A549 (cell line): Measurements from ENCODE around the gene IGSF3. TPM values are rescaled to one million over a fixed set of nuclear protein-coding genes. Genes with fewer than 3 reads are reported as not detected.

Source experiments
- ATAC-seq, 2 experiments: fragments of 200-7000 bp in 1 of 2; fragments of >200 bp in 1 of 2; cut with Nextera tagmentation in 1 of 2; cut with Tn5 transposase in 1 of 2; 3 replicates each; pipeline versions ENCODE4 v1.8.0 to v1.9.1; 2018 to 2020; ENCODE audit warnings: mild to moderate bottlenecking in 1 of 2, moderate library complexity in 1 of 2
- CTCF ChIA-PET: fragments of 300-600 bp; sonication (Branson Sonifier 250); formaldehyde crosslinking; extraction: SDS; loops from one replicate; lab custom pipeline; 2021; ENCODE audit warnings: antibody characterized with exemption, inconsistent platforms; lab: Yijun Ruan, JAX
- POLR2A ChIA-PET: fragments of 350-600 bp; formaldehyde crosslinking; extraction: SDS; loops from one replicate; lab custom pipeline; 2021; ENCODE audit warnings: antibody characterized with exemption, inconsistent platforms; lab: Yijun Ruan, JAX
- DNase-seq, 2 experiments: peaks; one replicate each; pipeline versions ENCODE4 v3.0.0 to v3.0.0-alpha.2; 2011 to 2016; ENCODE audit warnings: low read depth in 1 of 2, low spot score in 1 of 2
- FAIRE-seq: peaks from 2 replicates; lab custom pipeline; 2011; peaks lifted over from hg19 to GRCh38; lab: Jason Lieb, UNC
- H3K27ac ChIP-seq, 2 experiments: fragments of >200 bp; sonication (Bioruptor Twin); formaldehyde crosslinking; 3 replicates each; pipeline ENCODE4 v1.5.1; 2016 to 2017
- H3K4me1 ChIP-seq: fragments of >200 bp; sonication (Bioruptor Twin); formaldehyde crosslinking; 3 replicates; pipeline ENCODE4 v1.6.1; 2016
- H3K4me2 ChIP-seq: fragments of >200 bp; sonication (Bioruptor Twin); formaldehyde crosslinking; 3 replicates; pipeline ENCODE4 v1.6.1; 2016
- H3K4me3 ChIP-seq: fragments of >200 bp; sonication (Bioruptor Twin); formaldehyde crosslinking; 3 replicates; pipeline ENCODE4 v1.5.1; 2016
- H3K9me3 ChIP-seq: fragments of >200 bp; sonication (Bioruptor Twin); formaldehyde crosslinking; 3 replicates; pipeline ENCODE4 v1.6.1; 2016
- ATOH8 ChIP-seq: fragments of 250-450 bp; sonication (Bioruptor Pico); IDR thresholded peaks from 2 replicates; pipeline ENCODE4 v1.5.0; 2020; ENCODE audit warnings: low read depth, mild to moderate bottlenecking, moderate library complexity
- BCL3 ChIP-seq: fragments of >200 bp; sonication (Bioruptor Twin); formaldehyde crosslinking; IDR thresholded peaks from 3 replicates; pipeline ENCODE4 v1.6.1; 2016
- BHLHE40 ChIP-seq: IDR thresholded peaks from 2 replicates; pipeline ENCODE4 v1.6.1; 2012; ENCODE audit warnings: low read depth, low read length, inconsistent platforms
- CEBPB ChIP-seq, 2 experiments: fragments of >200 bp in 1 of 2; sonication (Bioruptor Twin) in 1 of 2; formaldehyde crosslinking in 1 of 2; IDR thresholded peaks; 2 replicates each; pipeline ENCODE4 v1.6.1; 2012 to 2016
- CHD4 ChIP-seq: fragments of 200-600 bp; sonication (generic); IDR thresholded peaks from 2 replicates; pipeline ENCODE4 v1.6.1; 2016; ENCODE audit warnings: antibody characterized with exemption, mild to moderate bottlenecking, borderline replicate concordance
- E2F6 ChIP-seq: IDR thresholded peaks from 2 replicates; pipeline ENCODE4 v1.6.1; 2012; ENCODE audit warnings: low read depth, borderline replicate concordance
- EHF ChIP-seq: fragments of 250-450 bp; sonication (Bioruptor Pico); IDR thresholded peaks from 2 replicates; pipeline ENCODE4 v1.5.0; 2020; ENCODE audit warnings: mild to moderate bottlenecking
- EHMT2 ChIP-seq: fragments of 200-600 bp; sonication (generic); IDR thresholded peaks from 2 replicates; pipeline ENCODE4 v1.6.1; 2016; ENCODE audit warnings: antibody characterized with exemption, low read depth, mild to moderate bottlenecking, moderate library complexity
- EP300 ChIP-seq, 2 experiments: fragments of >200 bp; sonication (Bioruptor Twin); formaldehyde crosslinking; IDR thresholded peaks; 2 replicates in 1 of 2; 3 replicates in 1 of 2; pipeline ENCODE4 v1.6.1; 2016 to 2017
- FOSL2 ChIP-seq, 2 experiments: fragments of 450-650 bp in 1 of 2; fragments of >200 bp in 1 of 2; sonication (Bioruptor Twin) in 1 of 2; formaldehyde crosslinking; IDR thresholded peaks; 2 replicates each; pipeline versions ENCODE4 v1.5.0 to v1.6.1; 2016 to 2020; ENCODE audit warnings: mild to moderate bottlenecking in 1 of 2, moderate library complexity in 1 of 2
- FOXS1 ChIP-seq: fragments of 250-450 bp; sonication (Bioruptor Pico); IDR thresholded peaks from 2 replicates; pipeline ENCODE4 v1.5.0; 2020; ENCODE audit warnings: mild to moderate bottlenecking, moderate library complexity
- HEYL ChIP-seq: fragments of 250-450 bp; sonication (Bioruptor Pico); IDR thresholded peaks from 2 replicates; pipeline ENCODE4 v1.8.0; 2021; ENCODE audit warnings: mild to moderate bottlenecking, moderate library complexity
- HOXB5 ChIP-seq: fragments of 250-450 bp; sonication (Bioruptor Pico); IDR thresholded peaks from 2 replicates; pipeline ENCODE4 v1.5.0; 2020; ENCODE audit warnings: mild to moderate bottlenecking, moderate library complexity
- POLR2AphosphoS2 ChIP-seq: conservative IDR thresholded peaks from 2 replicates; pipeline ENCODE4 v1.6.1; 2012; ENCODE audit warnings: low read length, improper control_type of control experiment, inconsistent platforms
- RAD21 ChIP-seq, 2 experiments: fragments of >200 bp in 1 of 2; sonication (Bioruptor Twin) in 1 of 2; formaldehyde crosslinking in 1 of 2; IDR thresholded peaks in 1 of 2; conservative IDR thresholded peaks in 1 of 2; 2 replicates in 1 of 2; 3 replicates in 1 of 2; pipeline ENCODE4 v1.6.1; 2012 to 2018; ENCODE audit warnings: inconsistent platforms in 1 of 2
- TFCP2L1 ChIP-seq: fragments of 250-450 bp; sonication (Bioruptor Pico); IDR thresholded peaks from 2 replicates; pipeline ENCODE4 v1.5.0; 2021; ENCODE audit warnings: mild to moderate bottlenecking
- TP53 ChIP-seq: fragments of 250-450 bp; sonication (Bioruptor Pico); IDR thresholded peaks from 2 replicates; pipeline ENCODE4 v1.5.0; 2021; ENCODE audit warnings: mild to moderate bottlenecking, moderate library complexity
- ZC3H11A ChIP-seq: fragments of 450-650 bp; IDR thresholded peaks from 2 replicates; pipeline ENCODE4 v1.6.1; 2014; ENCODE audit warnings: antibody characterized with exemption, mild to moderate bottlenecking
- ZSCAN20 ChIP-seq: fragments of 250-450 bp; sonication (Bioruptor Pico); IDR thresholded peaks from 2 replicates; pipeline ENCODE4 v1.8.0; 2022; ENCODE audit warnings: mild to moderate bottlenecking, moderate library complexity
- WGBS: methylation state at CpG from one replicate; pipeline ENCODE4 v1.1.6; 2017; ENCODE audit errors: missing lambda C conversion rate; 5-methylcytosine and 5-hydroxymethylcytosine counted together
- polyA plus RNA-seq, 4 experiments: library from polyadenylated mRNA; depleted of rRNA in 3 of 4; stranded (reverse); fragments of >200 nt; fragmentation: RNase III in 1 of 4; extraction: RNeasy Plus Mini Kit Qiagen cat#74134 plus additional on column Dnase treatment in 1 of 4; gene quantifications; 2 replicates in 3 of 4; 3 replicates in 1 of 4; pipeline ENCODE4 v1.2.3, GENCODE V29; 2011 to 2017
- TF ChIP-seq, protein P1 (sequence below): fragments of 450-650 bp; IDR thresholded peaks from 2 replicates; pipeline ENCODE4 v1.6.1; 2014; ENCODE audit warnings: antibody characterized with exemption
- TF ChIP-seq, protein P2 (sequence below): fragments of >200 bp; sonication (Bioruptor Twin); formaldehyde crosslinking; IDR thresholded peaks from 2 replicates; pipeline ENCODE4 v1.6.1; 2016
- TF ChIP-seq, protein P3 (sequence below): IDR thresholded peaks from 2 replicates; pipeline ENCODE4 v1.6.1; 2012
- TF ChIP-seq, protein P4 (sequence below): fragments of 200-600 bp; sonication (generic); IDR thresholded peaks from 2 replicates; pipeline ENCODE4 v1.6.1; 2016; ENCODE audit warnings: antibody characterized with exemption, mild to moderate bottlenecking, moderate library complexity

IGSF3 gene
- polyA plus RNA-seq, 2 of the 4 experiments (the other 2 are of a cell fraction), result 18.5 to 21.9 TPM

DNA sequence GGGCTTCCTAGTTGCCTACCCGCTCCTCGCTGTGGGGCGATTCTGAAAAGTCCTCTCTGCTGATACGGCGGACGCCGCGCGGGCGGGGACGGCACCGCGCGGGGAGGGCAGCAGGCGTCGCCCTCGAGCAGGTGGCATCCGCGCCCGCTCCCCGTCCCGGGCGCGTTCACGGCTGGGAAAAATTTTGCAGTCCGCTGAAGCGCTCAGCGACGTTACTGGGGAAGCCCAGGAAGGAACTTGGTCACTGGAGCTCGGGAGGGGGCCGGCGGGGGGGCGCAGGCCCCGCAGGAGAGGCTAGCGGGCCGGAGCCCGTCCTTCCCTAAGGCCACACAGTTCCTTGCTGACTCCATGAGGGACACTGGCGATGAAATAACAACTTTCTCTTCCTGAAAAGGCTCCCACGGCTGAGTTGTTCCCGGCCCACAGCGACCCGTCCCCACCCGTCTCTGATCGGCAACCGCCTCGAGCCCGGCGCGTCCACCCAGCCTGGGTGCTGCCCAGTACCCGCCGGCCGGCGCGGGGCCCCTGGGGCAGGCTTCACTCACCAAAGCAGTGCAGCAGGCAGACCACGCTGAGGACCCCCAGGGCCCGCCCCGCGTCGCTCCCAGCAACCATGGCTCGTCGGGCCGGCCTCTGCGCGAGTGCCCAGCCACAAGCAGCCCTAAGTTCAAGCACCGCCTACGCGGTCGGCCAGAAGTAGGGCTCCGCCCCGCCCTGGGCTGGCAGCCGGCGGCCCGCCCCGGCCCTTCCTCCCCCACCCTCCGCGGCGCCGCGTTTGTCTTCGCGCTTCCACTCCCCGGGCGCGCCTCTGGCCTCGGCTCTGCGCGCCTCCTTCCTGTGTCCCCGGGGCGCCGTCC is 96.9 kb downstream of the IGSF3 start, which contains the start of gene CD58 (continued):
- TF ChIP-seq EP300 (IDR thresholded peaks at IDR 0.05) (no peak), POLR2AphosphoS2 (no peak), ATOH8 (CRISPR knock-in tag) (no peak), CHD4 (no peak), FOXS1 (CRISPR knock-in tag) (no peak), HOXB5 (CRISPR knock-in tag) (no peak), BCL3 (0 out of 3 replicates have a peak, but pooled peaks have one; percentile 40)
- TF ChIP-seq, protein P1, sequence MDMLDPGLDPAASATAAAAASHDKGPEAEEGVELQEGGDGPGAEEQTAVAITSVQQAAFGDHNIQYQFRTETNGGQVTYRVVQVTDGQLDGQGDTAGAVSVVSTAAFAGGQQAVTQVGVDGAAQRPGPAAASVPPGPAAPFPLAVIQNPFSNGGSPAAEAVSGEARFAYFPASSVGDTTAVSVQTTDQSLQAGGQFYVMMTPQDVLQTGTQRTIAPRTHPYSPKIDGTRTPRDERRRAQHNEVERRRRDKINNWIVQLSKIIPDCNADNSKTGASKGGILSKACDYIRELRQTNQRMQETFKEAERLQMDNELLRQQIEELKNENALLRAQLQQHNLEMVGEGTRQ, result no peak
- TF ChIP-seq, all 56 proteins: peak for 9

GRCh38 chr1:116569776-116570357 is 97.7 kb downstream of the IGSF3 start:
- WGBS, result 14% methylated on average over 12 of the region's 22 CpGs
- ChIA-PET CTCF (interaction anchor here (0.7 to 1.2 kb wide), 2 partner anchors 11 to 73 kb away, joined by 3 to 5 read pairs; no protein-coding TSS in a partner anchor), POLR2A (interaction anchor here (0.6 kb wide), 2 partner anchors 523 to 1467 kb away, joined by 3 read pairs; no protein-coding TSS in a partner anchor)
- TF ChIP-seq EHF (CRISPR knock-in tag) (no peak), RAD21 (conservative IDR thresholded peaks at IDR 0.05 in 1 of 2, IDR thresholded peaks at IDR 0.05 in 1 of 2) (no peak), ATOH8 (CRISPR knock-in tag) (no peak), EHMT2 (no peak), ZC3H11A (no peak), FOXS1 (CRISPR knock-in tag) (no peak), TFCP2L1 (CRISPR knock-in tag) (no peak), FOSL2 (IDR thresholded peaks at IDR 0.05) (no peak), FOSL2 (CRISPR knock-in tag; IDR thresholded peaks at IDR 0.05) (no peak), E2F6 (no peak), TP53 (CRISPR knock-in tag) (no peak), HEYL (CRISPR knock-in tag) (no peak), BHLHE40 (no peak), CEBPB (IDR thresholded peaks at IDR 0.05) (no peak), BCL3 (no peak), ZSCAN20 (no peak)
- TF ChIP-seq, protein P2, sequence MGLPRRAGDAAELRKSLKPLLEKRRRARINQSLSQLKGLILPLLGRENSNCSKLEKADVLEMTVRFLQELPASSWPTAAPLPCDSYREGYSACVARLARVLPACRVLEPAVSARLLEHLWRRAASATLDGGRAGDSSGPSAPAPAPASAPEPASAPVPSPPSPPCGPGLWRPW, result no peak
- TF ChIP-seq, protein P3, sequence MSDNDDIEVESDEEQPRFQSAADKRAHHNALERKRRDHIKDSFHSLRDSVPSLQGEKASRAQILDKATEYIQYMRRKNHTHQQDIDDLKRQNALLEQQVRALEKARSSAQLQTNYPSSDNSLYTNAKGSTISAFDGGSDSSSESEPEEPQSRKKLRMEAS, result no peak
- TF ChIP-seq, protein P1, result no peak
- TF ChIP-seq, protein P4, sequence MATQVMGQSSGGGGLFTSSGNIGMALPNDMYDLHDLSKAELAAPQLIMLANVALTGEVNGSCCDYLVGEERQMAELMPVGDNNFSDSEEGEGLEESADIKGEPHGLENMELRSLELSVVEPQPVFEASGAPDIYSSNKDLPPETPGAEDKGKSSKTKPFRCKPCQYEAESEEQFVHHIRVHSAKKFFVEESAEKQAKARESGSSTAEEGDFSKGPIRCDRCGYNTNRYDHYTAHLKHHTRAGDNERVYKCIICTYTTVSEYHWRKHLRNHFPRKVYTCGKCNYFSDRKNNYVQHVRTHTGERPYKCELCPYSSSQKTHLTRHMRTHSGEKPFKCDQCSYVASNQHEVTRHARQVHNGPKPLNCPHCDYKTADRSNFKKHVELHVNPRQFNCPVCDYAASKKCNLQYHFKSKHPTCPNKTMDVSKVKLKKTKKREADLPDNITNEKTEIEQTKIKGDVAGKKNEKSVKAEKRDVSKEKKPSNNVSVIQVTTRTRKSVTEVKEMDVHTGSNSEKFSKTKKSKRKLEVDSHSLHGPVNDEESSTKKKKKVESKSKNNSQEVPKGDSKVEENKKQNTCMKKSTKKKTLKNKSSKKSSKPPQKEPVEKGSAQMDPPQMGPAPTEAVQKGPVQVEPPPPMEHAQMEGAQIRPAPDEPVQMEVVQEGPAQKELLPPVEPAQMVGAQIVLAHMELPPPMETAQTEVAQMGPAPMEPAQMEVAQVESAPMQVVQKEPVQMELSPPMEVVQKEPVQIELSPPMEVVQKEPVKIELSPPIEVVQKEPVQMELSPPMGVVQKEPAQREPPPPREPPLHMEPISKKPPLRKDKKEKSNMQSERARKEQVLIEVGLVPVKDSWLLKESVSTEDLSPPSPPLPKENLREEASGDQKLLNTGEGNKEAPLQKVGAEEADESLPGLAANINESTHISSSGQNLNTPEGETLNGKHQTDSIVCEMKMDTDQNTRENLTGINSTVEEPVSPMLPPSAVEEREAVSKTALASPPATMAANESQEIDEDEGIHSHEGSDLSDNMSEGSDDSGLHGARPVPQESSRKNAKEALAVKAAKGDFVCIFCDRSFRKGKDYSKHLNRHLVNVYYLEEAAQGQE, result no peak
- Histone ChIP-seq H3K4me1 (peaks cover 39% of the 10 kb centered on the region), H3K4me2 (peak overlapping the region; percentile 90), H3K4me3 (peak overlapping the region; percentile 79), H3K27ac (peak overlapping the region; percentile 97 to 100), H3K9me3 (no peaks in the 10 kb centered on the region)
- ATAC-seq (peak; percentile 3 to 10; a peak in 5 of 6 replicates), DNase-seq (peak in 1 of 2 experiments; percentile 24), FAIRE-seq (no peak)
